Cardiac muscle cell (in vitro differentiated cells and primary cell): Measurements from ENCODE around the gene SDR42E1. TPM values are rescaled to one million over a fixed set of nuclear protein-coding genes. Genes with fewer than 3 reads are reported as not detected.

Source experiments
- DNase-seq, 2 donors: peaks; one replicate each; pipeline versions ENCODE4 v3.0.0 to v3.0.0-alpha.2; 2010 to 2017; ENCODE audit warnings: low read depth in 1 of 2, low spot score in 1 of 2
- H3K27ac ChIP-seq: fragments of 200-600 bp; sonication (generic); 2 replicates; pipeline ENCODE4 v1.5.1; 2016
- H3K27me3 ChIP-seq: fragments of 200-600 bp; sonication (generic); 2 replicates; pipeline ENCODE4 v1.6.0; 2016; ENCODE audit warnings: control low read depth
- H3K36me3 ChIP-seq: fragments of 200-600 bp; sonication (generic); 2 replicates; pipeline ENCODE4 v1.5.1; 2016; ENCODE audit warnings: control low read depth
- H3K4me1 ChIP-seq: fragments of 200-600 bp; sonication (generic); 2 replicates; pipeline ENCODE4 v1.8.1; 2017; ENCODE audit warnings: low read depth, mild to moderate bottlenecking, mixed run types
- H3K4me3 ChIP-seq: fragments of 200-600 bp; sonication (generic); 2 replicates; pipeline ENCODE4 v1.5.1; 2016; ENCODE audit warnings: mild to moderate bottlenecking
- H3K9me3 ChIP-seq: fragments of 200-600 bp; sonication (generic); 2 replicates; pipeline ENCODE4 v1.5.1; 2017; ENCODE audit warnings: low read depth, mild to moderate bottlenecking, control low read depth
- CTCF ChIP-seq: IDR thresholded peaks from 2 replicates; pipeline ENCODE4 v1.5.1; 2012; ENCODE audit warnings: low read depth, mild to moderate bottlenecking, low read length
- polyA plus RNA-seq: library from polyadenylated mRNA; unstranded; fragments of >200 nt; fragmentation: Nextera tagmentation; extraction: Ambion mirVana; gene quantifications from 2 replicates; pipeline ENCODE4 v1.2.1, GENCODE V29; 2016
- total RNA-seq: library from RNA; depleted of rRNA; stranded (reverse); fragments of >200 nt; gene quantifications from 2 replicates; pipeline ENCODE4 v1.2.3, GENCODE V29; 2016

The SDR42E1 gene
- total RNA-seq = 0.03 and 0.04 TPM in 2 replicates
- polyA plus RNA-seq = not detected in 2 replicates

- Histone ChIP-seq H3K27me3 (no peaks in the 10 kb centered on the region), H3K27ac (no peak within 1 kb of the TSS), H3K36me3 (no peaks in the 10 kb centered on the region), H3K4me3 (no peak within 1 kb of the TSS), H3K9me3 (no peaks in the 10 kb centered on the region), H3K4me1 (no peaks in the 10 kb centered on the region)
- TF ChIP-seq CTCF = no peak
- no peak for DNase-seq
Measured at GRCh38 chr16:82011199-82011641, at the start of gene SDR42E1. SDR42E1 (minus strand) TSS chr16:82011470; CDS start chr16:82000858, 10,612 bp downstream.

- no peak for TF ChIP-seq CTCF
- no peak overlapping the region for H3K27ac ChIP-seq
- H3K4me3 ChIP-seq = no peak overlapping the region
- no peaks in the 10 kb centered on the region for H3K9me3 ChIP-seq
- H3K4me1 ChIP-seq = no peaks in the 10 kb centered on the region
- H3K36me3 ChIP-seq = no peaks in the 10 kb centered on the region
- no peak for DNase-seq
- peaks cover 6% of the 10 kb centered on the region for H3K27me3 ChIP-seq
Measured at GRCh38 chr16:82059983-82060421, 48.7 kb upstream of the SDR42E1 start.

DNA sequence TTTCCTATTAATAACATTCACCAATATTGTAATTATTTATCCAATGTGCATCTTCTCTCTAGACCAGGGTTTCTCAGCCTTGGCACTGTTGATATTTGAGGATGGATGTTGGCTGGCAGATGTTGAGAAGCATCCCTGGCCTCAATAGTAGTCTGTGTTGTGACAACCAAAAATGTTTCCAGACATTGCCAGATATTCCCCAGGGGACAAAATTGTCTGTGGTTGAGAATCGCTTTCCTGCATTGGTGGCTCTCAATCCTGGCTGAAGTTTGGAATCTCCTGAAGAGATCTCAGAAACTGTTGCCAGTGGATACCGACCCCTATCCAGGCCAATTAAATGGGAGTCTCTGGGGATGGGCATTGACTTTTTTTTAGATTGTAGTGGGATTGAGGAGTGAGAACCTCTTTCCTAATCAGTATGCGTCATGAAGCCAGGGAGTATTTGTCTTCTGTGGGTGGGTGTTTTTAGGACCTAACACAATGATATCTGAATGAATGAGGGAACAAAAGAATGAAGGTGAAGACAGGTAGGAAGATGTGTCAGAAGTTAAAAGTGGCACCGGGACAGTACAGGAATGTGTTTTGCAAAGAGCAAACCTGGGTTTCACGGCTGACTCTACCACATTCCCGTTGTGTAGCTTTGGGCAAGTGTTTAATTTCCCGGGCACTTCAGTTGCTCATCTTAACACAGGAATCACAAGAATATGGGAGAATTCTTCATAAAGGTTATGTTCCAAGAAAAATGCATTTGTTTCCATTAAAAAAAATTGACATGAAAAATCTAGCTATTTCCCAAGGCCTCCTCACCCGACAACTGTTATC, 48.1 kb upstream of the SDR42E1 start:
- Histone ChIP-seq H3K36me3 (no peaks in the 10 kb centered on the region), H3K9me3 (no peaks in the 10 kb centered on the region), H3K27ac (no peak overlapping the region), H3K4me1 (no peaks in the 10 kb centered on the region), H3K27me3 (peaks cover 6% of the 10 kb centered on the region), H3K4me3 (no peak overlapping the region)
- TF ChIP-seq CTCF = no peak
- DNase-seq = no peak

DNA sequence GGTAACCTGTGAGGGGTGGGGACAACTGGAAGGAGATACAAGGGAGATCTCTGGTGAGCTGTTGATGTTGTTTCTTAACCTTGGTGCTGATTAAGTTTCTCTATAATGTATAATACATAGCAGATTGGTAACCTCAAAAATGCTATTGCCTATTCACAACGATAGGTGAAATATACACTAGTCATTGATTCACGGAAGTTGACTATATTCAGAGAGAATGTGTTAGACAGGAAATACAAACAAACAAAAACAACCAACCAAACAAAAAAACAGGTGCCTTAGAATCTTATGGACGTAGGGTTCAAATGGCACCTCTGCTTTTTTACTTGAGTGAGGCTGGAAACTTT, 45.3 kb upstream of the SDR42E1 start:
- Histone ChIP-seq H3K27me3 (peaks cover 18% of the 10 kb centered on the region), H3K4me3 (no peak overlapping the region), H3K36me3 (no peaks in the 10 kb centered on the region), H3K9me3 (no peaks in the 10 kb centered on the region), H3K4me1 (no peaks in the 10 kb centered on the region), H3K27ac (no peak overlapping the region)
- no peak for TF ChIP-seq CTCF
- DNase-seq = no peak

GRCh38 chr16:82055728-82056549, 44.7 kb upstream of the SDR42E1 start:
- no peak overlapping the region for H3K27ac ChIP-seq
- H3K9me3 ChIP-seq = no peaks in the 10 kb centered on the region
- TF ChIP-seq CTCF = no peak
- H3K4me3 ChIP-seq = no peak overlapping the region
- no peak for DNase-seq
- peaks cover 18% of the 10 kb centered on the region for H3K27me3 ChIP-seq
- H3K4me1 ChIP-seq = no peaks in the 10 kb centered on the region
- no peaks in the 10 kb centered on the region for H3K36me3 ChIP-seq
